Measurements from ENCODE around the gene NAA15.

DNA sequence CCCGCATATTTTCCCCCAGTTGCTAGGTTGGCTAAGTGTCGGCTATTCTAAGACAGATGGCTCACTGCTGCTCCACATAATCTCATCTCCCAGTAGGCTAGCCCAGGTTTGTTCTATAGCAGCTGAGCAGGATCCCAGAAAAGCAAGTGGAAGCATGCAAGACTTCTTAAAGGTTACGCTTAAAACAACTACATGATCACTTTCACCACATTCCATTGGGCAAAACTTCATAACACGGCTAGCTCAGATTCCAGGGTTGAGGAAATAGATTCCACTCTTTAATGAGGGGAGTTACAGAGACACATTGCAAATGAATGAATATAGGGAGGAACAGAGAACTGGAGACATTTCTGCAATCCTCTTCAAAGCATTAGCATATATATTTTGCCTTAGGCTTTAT is 139.7 kb downstream of the NAA15 start:
- TF ChIP-seq, protein P1, sequence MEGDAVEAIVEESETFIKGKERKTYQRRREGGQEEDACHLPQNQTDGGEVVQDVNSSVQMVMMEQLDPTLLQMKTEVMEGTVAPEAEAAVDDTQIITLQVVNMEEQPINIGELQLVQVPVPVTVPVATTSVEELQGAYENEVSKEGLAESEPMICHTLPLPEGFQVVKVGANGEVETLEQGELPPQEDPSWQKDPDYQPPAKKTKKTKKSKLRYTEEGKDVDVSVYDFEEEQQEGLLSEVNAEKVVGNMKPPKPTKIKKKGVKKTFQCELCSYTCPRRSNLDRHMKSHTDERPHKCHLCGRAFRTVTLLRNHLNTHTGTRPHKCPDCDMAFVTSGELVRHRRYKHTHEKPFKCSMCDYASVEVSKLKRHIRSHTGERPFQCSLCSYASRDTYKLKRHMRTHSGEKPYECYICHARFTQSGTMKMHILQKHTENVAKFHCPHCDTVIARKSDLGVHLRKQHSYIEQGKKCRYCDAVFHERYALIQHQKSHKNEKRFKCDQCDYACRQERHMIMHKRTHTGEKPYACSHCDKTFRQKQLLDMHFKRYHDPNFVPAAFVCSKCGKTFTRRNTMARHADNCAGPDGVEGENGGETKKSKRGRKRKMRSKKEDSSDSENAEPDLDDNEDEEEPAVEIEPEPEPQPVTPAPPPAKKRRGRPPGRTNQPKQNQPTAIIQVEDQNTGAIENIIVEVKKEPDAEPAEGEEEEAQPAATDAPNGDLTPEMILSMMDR (IDR thresholded peaks at IDR 0.05) = no peak
- no peak for TF ChIP-seq POLR2A (IDR thresholded peaks at IDR 0.05)
